Ishikawa (cell line): ENCODE results near the gene HK1.

Experiments used
- CEBPB ChIP-seq: IDR thresholded peaks from 2 replicates; pipeline ENCODE4 v1.6.1; 2012
- CREB1 ChIP-seq: IDR thresholded peaks from 2 replicates; pipeline ENCODE4 v1.6.1; 2012; ENCODE audit warnings: low read depth
- EGR1 ChIP-seq: IDR thresholded peaks from 2 replicates; pipeline ENCODE4 v1.6.1; 2012
- EP300 ChIP-seq: IDR thresholded peaks from 2 replicates; pipeline ENCODE4 v1.6.1; 2012; ENCODE audit warnings: borderline replicate concordance
- FOXM1 ChIP-seq: IDR thresholded peaks from 2 replicates; pipeline ENCODE4 v1.6.1; 2012; ENCODE audit warnings: low read depth, borderline replicate concordance
- NFIC ChIP-seq: IDR thresholded peaks from 2 replicates; pipeline ENCODE4 v1.6.1; 2012
- RAD21 ChIP-seq: IDR thresholded peaks from 2 replicates; pipeline ENCODE4 v1.6.1; 2012; ENCODE audit warnings: low read depth
- TAF1 ChIP-seq: IDR thresholded peaks from 2 replicates; pipeline ENCODE4 v1.6.1; 2012; ENCODE audit warnings: low read depth, mild to moderate bottlenecking
- TCF12 ChIP-seq: IDR thresholded peaks from 2 replicates; pipeline ENCODE4 v1.6.1; 2012; ENCODE audit warnings: low read depth
- TEAD4 ChIP-seq: IDR thresholded peaks from 2 replicates; pipeline ENCODE4 v1.6.1; 2012
- YY1 ChIP-seq: IDR thresholded peaks from 2 replicates; pipeline ENCODE4 v1.6.1; 2012; ENCODE audit warnings: low read depth
- ZBTB7A ChIP-seq: IDR thresholded peaks from 2 replicates; pipeline ENCODE4 v1.6.1; 2012; ENCODE audit warnings: low read depth
- TF ChIP-seq, protein P1 (sequence below): IDR thresholded peaks from 2 replicates; pipeline ENCODE4 v1.6.1; 2012
- TF ChIP-seq, protein P2 (sequence below): IDR thresholded peaks from 2 replicates; pipeline ENCODE4 v1.6.1; 2012
- TF ChIP-seq, protein P3 (sequence below): IDR thresholded peaks from 2 replicates; pipeline ENCODE4 v1.6.1; 2012; ENCODE audit warnings: low read depth, mild to moderate bottlenecking

The HK1 gene

DNA sequence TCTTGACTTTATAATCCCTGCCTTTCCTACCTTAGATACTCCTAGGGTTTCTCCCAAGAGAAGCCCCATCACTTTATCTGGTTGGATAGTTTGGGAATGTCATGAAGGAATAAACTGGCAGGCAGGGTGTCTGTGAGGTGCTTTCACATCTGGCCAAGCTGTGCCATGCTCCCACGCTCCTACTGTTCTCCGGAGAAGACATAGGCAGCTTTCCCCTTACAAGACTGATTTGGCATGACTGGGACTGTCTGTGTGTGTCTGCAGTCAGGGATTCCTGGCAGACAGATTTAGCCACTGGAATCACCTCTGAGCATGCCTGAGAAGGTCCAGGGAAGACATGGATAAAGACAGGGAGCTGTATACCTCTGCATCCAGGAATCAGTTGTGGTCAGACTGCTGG lies 45.3 kb downstream of the HK1 start:
- TF ChIP-seq ZBTB7A (no peak), TCF12 (no peak), EGR1 (no peak), NFIC (no peak), RAD21 (no peak), TEAD4 (no peak), CEBPB (no peak), EP300 (no peak), YY1 (no peak), FOXM1 (no peak)
- TF ChIP-seq, protein P1, sequence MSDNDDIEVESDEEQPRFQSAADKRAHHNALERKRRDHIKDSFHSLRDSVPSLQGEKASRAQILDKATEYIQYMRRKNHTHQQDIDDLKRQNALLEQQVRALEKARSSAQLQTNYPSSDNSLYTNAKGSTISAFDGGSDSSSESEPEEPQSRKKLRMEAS, result no peak

DNA sequence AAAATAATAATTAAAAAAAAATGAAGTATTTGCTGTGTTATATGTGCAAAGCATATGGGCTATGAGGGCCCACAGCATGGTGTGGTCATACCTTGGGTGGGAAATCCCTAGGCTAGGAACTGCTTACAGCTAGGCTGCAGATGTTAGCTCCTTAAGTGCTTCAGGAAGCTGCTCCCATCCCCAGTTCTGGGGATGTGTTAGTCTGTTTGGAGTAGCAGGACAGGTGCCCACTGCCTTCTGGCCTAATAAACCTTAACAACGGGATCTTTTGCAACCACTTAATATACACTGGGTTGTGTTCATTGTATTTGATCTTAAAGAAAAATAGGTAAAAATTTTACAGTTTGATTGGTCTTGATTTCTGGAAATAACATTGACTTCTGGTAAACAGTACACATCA lies 46.3 kb downstream of the HK1 start:
- TF ChIP-seq EGR1, result no peak
- no peak for TF ChIP-seq RAD21
- no peak for TF ChIP-seq TCF12
- TF ChIP-seq, protein P2, sequence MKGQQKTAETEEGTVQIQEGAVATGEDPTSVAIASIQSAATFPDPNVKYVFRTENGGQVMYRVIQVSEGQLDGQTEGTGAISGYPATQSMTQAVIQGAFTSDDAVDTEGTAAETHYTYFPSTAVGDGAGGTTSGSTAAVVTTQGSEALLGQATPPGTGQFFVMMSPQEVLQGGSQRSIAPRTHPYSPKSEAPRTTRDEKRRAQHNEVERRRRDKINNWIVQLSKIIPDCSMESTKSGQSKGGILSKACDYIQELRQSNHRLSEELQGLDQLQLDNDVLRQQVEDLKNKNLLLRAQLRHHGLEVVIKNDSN, result no peak
- TF ChIP-seq EP300, result no peak
- TF ChIP-seq NFIC, result no peak
- no peak for TF ChIP-seq TEAD4
- TF ChIP-seq, protein P3, sequence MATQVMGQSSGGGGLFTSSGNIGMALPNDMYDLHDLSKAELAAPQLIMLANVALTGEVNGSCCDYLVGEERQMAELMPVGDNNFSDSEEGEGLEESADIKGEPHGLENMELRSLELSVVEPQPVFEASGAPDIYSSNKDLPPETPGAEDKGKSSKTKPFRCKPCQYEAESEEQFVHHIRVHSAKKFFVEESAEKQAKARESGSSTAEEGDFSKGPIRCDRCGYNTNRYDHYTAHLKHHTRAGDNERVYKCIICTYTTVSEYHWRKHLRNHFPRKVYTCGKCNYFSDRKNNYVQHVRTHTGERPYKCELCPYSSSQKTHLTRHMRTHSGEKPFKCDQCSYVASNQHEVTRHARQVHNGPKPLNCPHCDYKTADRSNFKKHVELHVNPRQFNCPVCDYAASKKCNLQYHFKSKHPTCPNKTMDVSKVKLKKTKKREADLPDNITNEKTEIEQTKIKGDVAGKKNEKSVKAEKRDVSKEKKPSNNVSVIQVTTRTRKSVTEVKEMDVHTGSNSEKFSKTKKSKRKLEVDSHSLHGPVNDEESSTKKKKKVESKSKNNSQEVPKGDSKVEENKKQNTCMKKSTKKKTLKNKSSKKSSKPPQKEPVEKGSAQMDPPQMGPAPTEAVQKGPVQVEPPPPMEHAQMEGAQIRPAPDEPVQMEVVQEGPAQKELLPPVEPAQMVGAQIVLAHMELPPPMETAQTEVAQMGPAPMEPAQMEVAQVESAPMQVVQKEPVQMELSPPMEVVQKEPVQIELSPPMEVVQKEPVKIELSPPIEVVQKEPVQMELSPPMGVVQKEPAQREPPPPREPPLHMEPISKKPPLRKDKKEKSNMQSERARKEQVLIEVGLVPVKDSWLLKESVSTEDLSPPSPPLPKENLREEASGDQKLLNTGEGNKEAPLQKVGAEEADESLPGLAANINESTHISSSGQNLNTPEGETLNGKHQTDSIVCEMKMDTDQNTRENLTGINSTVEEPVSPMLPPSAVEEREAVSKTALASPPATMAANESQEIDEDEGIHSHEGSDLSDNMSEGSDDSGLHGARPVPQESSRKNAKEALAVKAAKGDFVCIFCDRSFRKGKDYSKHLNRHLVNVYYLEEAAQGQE, result no peak
- TF ChIP-seq CREB1, result no peak
- no peak for TF ChIP-seq FOXM1
- TF ChIP-seq, protein P1, result no peak
- no peak for TF ChIP-seq TAF1

DNA sequence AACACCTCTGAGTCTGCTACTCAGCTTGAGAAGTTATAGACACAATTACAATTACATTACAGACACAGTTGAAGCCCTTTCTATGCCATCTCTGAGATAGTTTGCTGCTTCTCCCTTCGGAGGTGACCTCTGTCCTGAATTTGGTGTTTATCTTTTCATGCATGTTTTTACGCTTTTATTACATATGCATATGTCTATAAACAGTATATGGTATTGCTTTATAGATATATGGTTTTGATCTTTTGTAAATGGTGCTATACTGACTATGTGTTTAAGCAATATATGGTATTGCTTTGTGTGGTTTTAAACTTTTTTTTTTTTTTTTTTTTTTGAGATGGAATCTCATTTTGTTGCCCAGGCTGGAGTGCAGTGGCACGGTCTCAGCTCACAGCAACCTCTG lies 48.4 kb downstream of the HK1 start:
- TF ChIP-seq, protein P2, result no peak
- TF ChIP-seq EP300 (no peak), ZBTB7A (no peak), CREB1 (no peak), TCF12 (no peak), FOXM1 (no peak), TAF1 (no peak), YY1 (no peak), RAD21 (no peak), EGR1 (no peak), CEBPB (no peak), TEAD4 (no peak)
- TF ChIP-seq, protein P1, result no peak

DNA sequence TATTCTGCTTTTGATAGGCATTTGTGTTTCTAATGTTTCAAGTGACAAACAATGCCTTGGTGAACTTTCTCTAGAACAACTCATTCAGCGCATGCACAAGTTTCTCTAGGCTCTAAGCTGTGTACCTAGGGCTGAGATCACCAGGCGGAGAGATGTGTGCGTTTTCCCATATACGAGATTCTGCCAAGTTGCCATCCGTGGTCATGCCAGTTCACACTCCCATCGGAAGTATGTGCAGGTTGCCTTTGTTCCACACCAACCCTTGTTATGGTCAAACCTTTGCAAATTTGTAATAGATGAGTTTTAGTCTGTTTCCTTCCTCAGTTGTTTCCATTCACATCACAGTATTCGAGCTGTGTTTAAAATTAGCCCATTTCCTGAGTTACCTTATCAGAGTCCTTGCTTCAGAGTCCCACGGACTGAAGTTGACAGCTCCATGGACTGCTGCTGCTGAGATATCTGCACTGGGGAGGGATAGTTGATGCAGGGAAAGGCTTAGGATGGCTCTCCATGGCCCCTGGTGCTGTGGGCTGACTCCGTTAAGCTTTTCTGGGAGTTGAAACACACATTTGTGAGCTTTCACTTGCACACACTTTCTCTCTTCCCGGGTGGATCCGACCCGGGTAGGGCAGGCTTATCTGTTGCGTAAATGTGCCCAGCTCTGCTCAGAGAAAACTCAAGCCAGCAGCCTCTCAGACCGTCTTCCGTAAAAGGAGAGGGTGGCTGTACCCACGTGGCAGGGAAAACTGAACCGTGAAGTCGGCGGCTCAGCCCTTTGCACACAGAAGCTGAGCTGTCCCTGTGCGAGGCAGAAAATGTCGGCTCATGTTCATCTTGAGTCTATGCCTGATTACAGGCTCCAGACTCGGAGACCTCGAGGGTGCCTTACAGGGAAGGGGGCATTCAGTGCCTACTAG lies 49.4 kb downstream of the HK1 start:
- TF ChIP-seq NFIC, result no peak
- TF ChIP-seq EGR1, result no peak
- no peak for TF ChIP-seq RAD21
- peak; percentile 77 for TF ChIP-seq CEBPB
- no peak for TF ChIP-seq EP300
- TF ChIP-seq, protein P1, result peak; percentile 98
- TF ChIP-seq, protein P2, result peak; percentile 87
- TF ChIP-seq TCF12, result no peak
- TF ChIP-seq TEAD4, result no peak
- TF ChIP-seq CREB1, result no peak
- TF ChIP-seq, protein P3, result no peak
- peak; percentile 59; the same call in 1 of the 2 replicates for TF ChIP-seq YY1
- no peak for TF ChIP-seq TAF1
- no peak for TF ChIP-seq FOXM1
- TF ChIP-seq ZBTB7A, result no peak
